Fibroblast of skin of right quadriceps (primary cell): ENCODE results near the gene COX11.

ENCODE experiments used
- DNase-seq: peaks from one replicate; pipeline ENCODE4 v3.0.0-alpha.2; 2013

COX11 gene

GRCh38 chr17:54968262-54968987 is at the start of gene COX11, which contains the start of gene STXBP4:
Gene COX11, minus strand, starts transcription at chr17:54968654. Its CDS starts 8 bp downstream, at chr17:54968646.
Gene STXBP4, plus strand, starts transcription at chr17:54968765. Its CDS starts 17,455 bp downstream, at chr17:54986220.
- peak; percentile 96 for DNase-seq

- peak; percentile 10 for DNase-seq
Observed at GRCh38 chr17:55005520-55005919, 37.1 kb upstream of the COX11 start.

- DNase-seq = no peak
Observed at GRCh38 chr17:55004484-55004883, 36.0 kb upstream of the COX11 start.

- no peak for DNase-seq
Observed at GRCh38 chr17:55002458-55002857, 34.0 kb upstream of the COX11 start.

- no peak for DNase-seq
Observed at GRCh38 chr17:54996441-54996840, 28.0 kb upstream of the COX11 start.

GRCh38 chr17:54992797-54993639 is 24.6 kb upstream of the COX11 start:
- peak; percentile 34 for DNase-seq

GRCh38 chr17:54991567-54991966 is 23.1 kb upstream of the COX11 start:
- no peak for DNase-seq

- DNase-seq = no peak
Observed at GRCh38 chr17:54990118-54990517, 21.7 kb upstream of the COX11 start.

GRCh38 chr17:54985476-54985875 is 17.0 kb upstream of the COX11 start:
- DNase-seq = no peak

- DNase-seq = no peak
Observed at GRCh38 chr17:54983260-54983659, 14.8 kb upstream of the COX11 start.

- peak; percentile 31 for DNase-seq
Observed at GRCh38 chr17:54982399-54982798, 13.9 kb upstream of the COX11 start.

GRCh38 chr17:54980375-54980774 is 11.9 kb upstream of the COX11 start:
- no peak for DNase-seq

GRCh38 chr17:54979657-54980056 is 11.2 kb upstream of the COX11 start:
- DNase-seq = no peak

GRCh38 chr17:54977744-54978143 is 9.3 kb upstream of the COX11 start:
- no peak for DNase-seq

- no peak for DNase-seq
Observed at GRCh38 chr17:54976316-54976715, 7.9 kb upstream of the COX11 start.

GRCh38 chr17:54974759-54975158 is 6.3 kb upstream of the COX11 start:
- DNase-seq = no peak

- no peak for DNase-seq
Observed at GRCh38 chr17:54972406-54973138, 4.1 kb upstream of the COX11 start.

GRCh38 chr17:54971901-54972300 is 3.4 kb upstream of the COX11 start:
- DNase-seq = no peak

- no peak for DNase-seq
Observed at GRCh38 chr17:54971147-54971546, 2.7 kb upstream of the COX11 start.

GRCh38 chr17:54969658-54970572 is 1.5 kb upstream of the COX11 start:
- no peak for DNase-seq

GRCh38 chr17:54968988-54969332 is 506 bp upstream of the COX11 start:
- no peak for DNase-seq

GRCh38 chr17:54967621-54968261 is 713 bp downstream of the COX11 start:
- peak; percentile 27 for DNase-seq
